Naive thymus-derived CD4-positive, alpha-beta T cell (primary cell): ENCODE measurements around the gene KRTAP5-3. TPM values are rescaled to one million over a fixed set of nuclear protein-coding genes. Genes with fewer than 3 reads are reported as not detected.
"Not testable (repeated sequence)": the region's sequence is repeated elsewhere in the genome, so short reads cannot be mapped to it uniquely, and the experiment has no call there.

ENCODE experiments used
- ATAC-seq: fragments of 150-1000 bp; cut with Tn5 transposase; 2 replicates; pipeline ENCODE4 v1.10.0; 2021; ENCODE audit warnings: mild to moderate bottlenecking, moderate library complexity
- CTCF ChIA-PET: fragments of 350-600 bp; sonication (Branson Sonifier 250); formaldehyde crosslinking; loops from one replicate; lab custom pipeline; 2021; ENCODE audit warnings: antibody characterized with exemption; lab: Charles Lee
- POLR2A ChIA-PET: fragments of 350-600 bp; sonication (Branson Sonifier 250); formaldehyde crosslinking; loops from one replicate; lab custom pipeline; 2021; ENCODE audit warnings: antibody characterized with exemption, inconsistent platforms; lab: Charles Lee
- DNase-seq, 9 donors: peaks; one replicate each; pipeline versions ENCODE4 v3.0.0 to v3.0.0-alpha.2; 2020 to 2022; ENCODE audit warnings: mixed read lengths in 1 of 9
- H3K27ac ChIP-seq: one replicate; pipeline ENCODE4 v1.7.0; 2013; ENCODE audit warnings: mild to moderate bottlenecking, low read depth, low read length, moderate library complexity
- H3K27me3 ChIP-seq, 2 donors: one replicate each; pipeline ENCODE4 v1.7.0; 2013; ENCODE audit warnings: low read length in 2 of 2, mild to moderate bottlenecking in 2 of 2, moderate library complexity in 2 of 2; ENCODE audit not compliant: control insufficient read depth in 2 of 2, insufficient read depth in 2 of 2
- H3K36me3 ChIP-seq, 3 experiments: 1 replicate in 2 of 3; 2 replicates in 1 of 3; pipeline ENCODE4 v1.7.0; 2013; ENCODE audit warnings: low read length in 3 of 3, mild to moderate bottlenecking in 3 of 3, moderate library complexity in 1 of 3; ENCODE audit not compliant: insufficient read depth in 3 of 3, control insufficient read depth in 2 of 3
- H3K4me1 ChIP-seq, 2 donors: one replicate each; pipeline ENCODE4 v1.7.0; 2013; ENCODE audit warnings: low read length in 2 of 2, mild to moderate bottlenecking in 2 of 2, moderate library complexity in 1 of 2; ENCODE audit not compliant: control insufficient read depth in 2 of 2, insufficient read depth in 2 of 2
- H3K4me3 ChIP-seq: 2 replicates; pipeline ENCODE4 v1.7.0; 2013; ENCODE audit warnings: mild to moderate bottlenecking, low read length
- H3K9me3 ChIP-seq, 3 experiments: 1 replicate in 2 of 3; 2 replicates in 1 of 3; pipeline ENCODE4 v1.7.0; 2013; ENCODE audit warnings: low read length in 3 of 3; ENCODE audit not compliant: control insufficient read depth in 2 of 3
- H3K27ac Mint-ChIP-seq, 9 donors: one replicate each; pipeline ENCODE4 v1.8.0; 2020 to 2022; ENCODE audit warnings: mixed read lengths in 9 of 9, mild to moderate bottlenecking in 8 of 9, moderate library complexity in 5 of 9, inconsistent platforms in 2 of 9
- H3K27me3 Mint-ChIP-seq, 5 donors: one replicate each; pipeline ENCODE4 v1.8.0; 2021 to 2022; ENCODE audit warnings: mixed read lengths in 5 of 5, mild to moderate bottlenecking in 1 of 5
- H3K36me3 Mint-ChIP-seq, 5 donors: one replicate each; pipeline ENCODE4 v1.8.0; 2020 to 2022; ENCODE audit warnings: mixed read lengths in 5 of 5, mild to moderate bottlenecking in 3 of 5, inconsistent platforms in 1 of 5
- H3K4me1 Mint-ChIP-seq, 7 donors: one replicate each; pipeline ENCODE4 v1.8.0; 2020 to 2022; ENCODE audit warnings: mixed read lengths in 7 of 7, mild to moderate bottlenecking in 3 of 7, inconsistent platforms in 1 of 7
- H3K4me3 Mint-ChIP-seq, 10 donors: one replicate each; pipeline ENCODE4 v1.8.0; 2020 to 2022; ENCODE audit warnings: mild to moderate bottlenecking in 10 of 10, mixed read lengths in 10 of 10, moderate library complexity in 6 of 10, inconsistent platforms in 2 of 10
- H3K9me3 Mint-ChIP-seq, 11 donors: one replicate each; pipeline ENCODE4 v1.8.0; 2020 to 2022; ENCODE audit warnings: mixed read lengths in 11 of 11, mild to moderate bottlenecking in 4 of 11, inconsistent platforms in 1 of 11, moderate library complexity in 1 of 11
- intact Hi-C, 2 donors: fragments of 100-400 bp; cut with micrococcal nuclease; formaldehyde crosslinking; loops; one replicate each; pipeline ENCODE4 v1.15.1; 2023
- polyA plus RNA-seq, 2 donors: library from polyadenylated mRNA; unstranded; fragments of 300-500 nt; fragmentation: Illumina TruSeq; gene quantifications; one replicate each; pipeline ENCODE4 v1.2.3, GENCODE V29; 2021
- total RNA-seq, 6 experiments: library from RNA in 5 of 6; stranded (reverse) in 5 of 6; gene quantifications; 1 replicate in 5 of 6; 2 replicates in 1 of 6; pipeline ENCODE4 v1.2.3 and lab custom pipeline; 2021 to 2026

KRTAP5-3 gene
- total and polyA plus RNA-seq, 7 experiments from 2014 or later = not detected

- Histone ChIP-seq H3K4me1 (no peaks in the 10 kb centered on the region), H3K4me3 (no peak overlapping the region), H3K27me3 (no peaks in the 10 kb centered on the region), H3K27ac (no peak overlapping the region), H3K36me3 (no peaks in the 10 kb centered on the region), H3K9me3 (no peaks in the 10 kb centered on the region)
- intact Hi-C loops = loop anchor here in 1 of 2 donors (5.0 kb wide), 1 partner anchor 41 kb away; no protein-coding TSS in a partner anchor
- Mint-ChIP-seq H3K36me3 (no peaks in the 10 kb centered on the region), H3K27ac (no peak overlapping the region), H3K4me1 (peaks cover 0 to 4% (median 0%) of the 10 kb centered on the region in 7 donors), H3K27me3 (peaks cover 0 to 16% (median 15%) of the 10 kb centered on the region in 5 donors), H3K9me3 (peaks cover 0 to 1% (median 0%) of the 10 kb centered on the region in 11 donors), H3K4me3 (no peak overlapping the region)
- no peak for ATAC-seq
- ChIA-PET POLR2A (no interaction called here), CTCF (interaction anchor here (0.8 to 6.2 kb wide), 5 partner anchors 9 to 500 kb away, joined by 3 to 46 read pairs (median 6); partner anchors contain the start of gene SYT8)
- no peak for DNase-seq
Observed at GRCh38 chr11:1650918-1651262, 42.6 kb upstream of the KRTAP5-3 start.

- Mint-ChIP-seq H3K27me3 (peaks cover 0 to 16% (median 15%) of the 10 kb centered on the region in 5 donors), H3K4me3 (no peak overlapping the region), H3K27ac (no peak overlapping the region), H3K9me3 (peaks cover 0 to 1% (median 0%) of the 10 kb centered on the region in 11 donors), H3K4me1 (peaks cover 0 to 4% (median 0%) of the 10 kb centered on the region in 7 donors), H3K36me3 (no peaks in the 10 kb centered on the region)
- POLR2A ChIA-PET = interaction anchor here (0.6 kb wide), 1 partner anchor 101 kb away, joined by 4 read pairs; no protein-coding TSS in a partner anchor
- H3K27ac ChIP-seq = no peak overlapping the region
- DNase-seq (no peak), ATAC-seq (no peak)
- H3K4me1 ChIP-seq = no peaks in the 10 kb centered on the region
- no peak overlapping the region for H3K4me3 ChIP-seq
- intact Hi-C loops = loop anchor here in 1 of 2 donors (5.0 kb wide), 1 partner anchor 42 kb away; no protein-coding TSS in a partner anchor
- CTCF ChIA-PET = interaction anchor here (0.8 to 6.2 kb wide), 5 partner anchors 9 to 500 kb away, joined by 3 to 46 read pairs (median 6); partner anchors contain the start of gene SYT8
- H3K36me3 ChIP-seq = no peaks in the 10 kb centered on the region
- H3K9me3 ChIP-seq = no peaks in the 10 kb centered on the region
- H3K27me3 ChIP-seq = no peaks in the 10 kb centered on the region
Observed at GRCh38 chr11:1650034-1650917, 42.0 kb upstream of the KRTAP5-3 start.

GRCh38 chr11:1648653-1649420 lies 40.6 kb upstream of the KRTAP5-3 start:
- Mint-ChIP-seq H3K27ac (no peak overlapping the region), H3K36me3 (no peaks in the 10 kb centered on the region), H3K4me3 (no peak overlapping the region), H3K4me1 (peaks cover 0 to 3% (median 0%) of the 10 kb centered on the region in 7 donors), H3K9me3 (peaks cover 0 to 1% (median 0%) of the 10 kb centered on the region in 11 donors), H3K27me3 (peaks cover 5 to 11% (median 7%) of the 10 kb centered on the region in 5 donors)
- Histone ChIP-seq H3K4me3 (no peak overlapping the region), H3K27ac (no peak overlapping the region), H3K36me3 (no peaks in the 10 kb centered on the region), H3K9me3 (no peaks in the 10 kb centered on the region), H3K4me1 (no peaks in the 10 kb centered on the region), H3K27me3 (no peaks in the 10 kb centered on the region)
- CTCF ChIA-PET = interaction anchor here (0.6 kb wide), 1 partner anchor 68 kb away, joined by 4 read pairs; no protein-coding TSS in a partner anchor
- intact Hi-C loops = no loop called here
- POLR2A ChIA-PET = no interaction called here
- no peak for ATAC-seq
- DNase-seq = no peak

- no peak for ATAC-seq
- intact Hi-C loops = no loop called here
- ChIA-PET CTCF (interaction anchor here (0.6 kb wide), 1 partner anchor 69 kb away, joined by 4 read pairs; no protein-coding TSS in a partner anchor), POLR2A (no interaction called here)
- H3K36me3 Mint-ChIP-seq = no peaks in the 10 kb centered on the region
- H3K4me3 Mint-ChIP-seq = no peak overlapping the region
- Histone ChIP-seq H3K27me3 (no peaks in the 10 kb centered on the region), H3K36me3 (no peaks in the 10 kb centered on the region), H3K27ac (no peak overlapping the region), H3K9me3 (no peaks in the 10 kb centered on the region), H3K4me1 (no peaks in the 10 kb centered on the region), H3K4me3 (no peak overlapping the region)
- peaks cover 5 to 10% (median 6%) of the 10 kb centered on the region in 5 donors for H3K27me3 Mint-ChIP-seq
- H3K9me3 Mint-ChIP-seq = peaks cover 0 to 1% (median 0%) of the 10 kb centered on the region in 11 donors
- no peak overlapping the region for H3K27ac Mint-ChIP-seq
- H3K4me1 Mint-ChIP-seq = peaks cover 0 to 3% (median 0%) of the 10 kb centered on the region in 7 donors
- DNase-seq = no peak
Observed at GRCh38 chr11:1647901-1648652, 39.8 kb upstream of the KRTAP5-3 start.

GRCh38 chr11:1646540-1646939 lies 38.3 kb upstream of the KRTAP5-3 start:
- H3K9me3 Mint-ChIP-seq, H3K4me1 ChIP-seq, DNase-seq, H3K27me3 Mint-ChIP-seq, POLR2A ChIA-PET, H3K9me3 ChIP-seq, H3K4me3 Mint-ChIP-seq, ATAC-seq, H3K4me1 Mint-ChIP-seq, H3K36me3 ChIP-seq, H3K36me3 Mint-ChIP-seq, intact Hi-C loops, H3K27ac Mint-ChIP-seq, H3K4me3 ChIP-seq, H3K27ac ChIP-seq, H3K27me3 ChIP-seq: not testable (repeated sequence)
- CTCF ChIA-PET = interaction anchor here (0.6 to 0.7 kb wide), 2 partner anchors 9 to 13 kb away, joined by 3 to 4 read pairs; no protein-coding TSS in a partner anchor

GRCh38 chr11:1645357-1645821 lies 37.1 kb upstream of the KRTAP5-3 start:
- no peak overlapping the region for H3K27ac Mint-ChIP-seq
- CTCF ChIA-PET = interaction anchor here (0.9 kb wide), 1 partner anchor 17 kb away, joined by 4 read pairs; no protein-coding TSS in a partner anchor
- H3K4me3 Mint-ChIP-seq = no peak overlapping the region

More at GRCh38 chr11:1645357-1645821, 37.1 kb upstream of the KRTAP5-3 start:
- Mint-ChIP-seq H3K9me3 (no peaks in the 10 kb centered on the region), H3K36me3 (no peaks in the 10 kb centered on the region), H3K27me3 (peaks cover 0 to 15% (median 5%) of the 10 kb centered on the region in 5 donors), H3K4me1 (peaks cover 0 to under 1% (median 0%) of the 10 kb centered on the region in 7 donors)
- DNase-seq = no peak
- Histone ChIP-seq H3K27me3 (no peaks in the 10 kb centered on the region), H3K27ac (no peak overlapping the region), H3K9me3 (no peaks in the 10 kb centered on the region), H3K4me1 (no peaks in the 10 kb centered on the region), H3K4me3 (no peak overlapping the region), H3K36me3 (no peaks in the 10 kb centered on the region)
- ATAC-seq = no peak
- intact Hi-C loops = no loop called here
- POLR2A ChIA-PET = no interaction called here
